Tibial nerve (tissue), 4 donors: ENCODE measurements around the gene TMEM97. TPM values are rescaled to one million over a fixed set of nuclear protein-coding genes. Genes with fewer than 3 reads are reported as not detected.

Source experiments
- DNase-seq, 2 donors: peaks; one replicate each; pipeline ENCODE4 v3.0.0-alpha.2; 2019; ENCODE audit warnings: low spot score in 2 of 2
- H3K27ac ChIP-seq, 4 donors: fragments of 200-600 bp; sonication (generic) in 3 of 4; one replicate each; pipeline ENCODE4 v1.5.1; 2017 to 2019; ENCODE audit warnings: mild to moderate bottlenecking in 1 of 4
- H3K27me3 ChIP-seq, 2 donors: fragments of 200-600 bp; sonication (generic) in 1 of 2; one replicate each; pipeline versions ENCODE4 v1.5.1 to v1.6.0; 2017 to 2019
- H3K36me3 ChIP-seq, 3 donors: fragments of 200-600 bp; sonication (generic); one replicate each; pipeline ENCODE4 v1.5.1; 2018 to 2019
- H3K4me1 ChIP-seq, 4 donors: fragments of 200-600 bp; sonication (generic) in 3 of 4; one replicate each; pipeline ENCODE4 v1.5.1; 2017 to 2019
- H3K4me3 ChIP-seq, 4 donors: fragments of 200-600 bp; sonication (generic) in 3 of 4; one replicate each; pipeline ENCODE4 v1.5.1; 2017 to 2019; ENCODE audit warnings: mild to moderate bottlenecking in 1 of 4, moderate library complexity in 1 of 4
- H3K9me3 ChIP-seq, 4 donors: fragments of 200-600 bp; sonication (generic) in 3 of 4; one replicate each; pipeline ENCODE4 v1.5.1; 2017 to 2019
- CTCF ChIP-seq, 5 experiments: fragments of 200-600 bp in 3 of 5; fragments of 450-650 bp in 2 of 5; sonication (generic) in 3 of 5; IDR thresholded peaks; one replicate each; pipeline ENCODE4 v1.5.1; 2016 to 2019; ENCODE audit warnings: antibody characterized with exemption in 5 of 5, mild to moderate bottlenecking in 3 of 5, moderate library complexity in 2 of 5
- EP300 ChIP-seq, 2 donors: sonication (generic); formaldehyde crosslinking; IDR thresholded peaks; one replicate each; pipeline ENCODE4 v1.6.1; 2017; ENCODE audit warnings: antibody characterized with exemption in 2 of 2, mild to moderate bottlenecking in 1 of 2
- POLR2A ChIP-seq, 2 donors: fragments of 450-650 bp; IDR thresholded peaks; one replicate each; pipeline ENCODE4 v1.6.1; 2017; ENCODE audit warnings: antibody characterized with exemption in 2 of 2, mild to moderate bottlenecking in 2 of 2, moderate library complexity in 2 of 2
- WGBS, 2 donors: methylation state at CpG; one replicate each; pipeline ENCODE4 v1.1.5; 2018; 5-methylcytosine and 5-hydroxymethylcytosine counted together
- total RNA-seq, 4 donors: library from RNA; depleted of rRNA; stranded (reverse); fragments of >200 nt; gene quantifications; one replicate each; pipeline ENCODE4 v1.1.0, GENCODE V29; 2016

The TMEM97 gene
- total RNA-seq, 4 donors from 2014 or later = 8.1 to 20.2 (median 16.8) TPM

GRCh38 chr17:28334171-28334570 lies 15.2 kb downstream of the TMEM97 start:
- Histone ChIP-seq H3K9me3 (no peaks in the 10 kb centered on the region), H3K4me3 (peak overlapping the region; percentile 60 to 97 (median 78)), H3K27me3 (no peaks in the 10 kb centered on the region), H3K36me3 (peaks cover 0 to 37% (median 3%) of the 10 kb centered on the region in 3 donors), H3K4me1 (peaks cover 3 to 56% (median 21%) of the 10 kb centered on the region in 4 donors), H3K27ac (peak overlapping the region in 2 of 4 donors; percentile 94 to 98)
- no peak for DNase-seq
- 47 to 49% methylated on average over 6 of the region's 6 CpGs for WGBS, 2 donors
- TF ChIP-seq EP300 (IDR thresholded peaks at IDR 0.05) (no peak), POLR2A (IDR thresholded peaks at IDR 0.05) (no peak), CTCF (IDR thresholded peaks at IDR 0.05) (no peak)

- peaks cover 3 to 56% (median 21%) of the 10 kb centered on the region in 4 donors for H3K4me1 ChIP-seq
- DNase-seq = no peak
- H3K27me3 ChIP-seq = no peaks in the 10 kb centered on the region
- peak overlapping the region; percentile 60 to 97 (median 78) for H3K4me3 ChIP-seq
- 6 to 11% methylated on average over 15 to 18 of the region's 18 CpGs for whole genome bisulfite sequencing, 2 donors
- H3K36me3 ChIP-seq = peaks cover 0 to 37% (median 0%) of the 10 kb centered on the region in 3 donors
- TF ChIP-seq EP300 (IDR thresholded peaks at IDR 0.05) (no peak), CTCF (IDR thresholded peaks at IDR 0.05) (no peak), POLR2A (IDR thresholded peaks at IDR 0.05) (no peak)
- H3K9me3 ChIP-seq = no peaks in the 10 kb centered on the region
- peak overlapping the region; percentile 28 to 98 (median 96) for H3K27ac ChIP-seq
Measured at GRCh38 chr17:28334666-28335200, 15.7 kb downstream of the TMEM97 start.

GRCh38 chr17:28335201-28335958 lies 16.4 kb downstream of the TMEM97 start, which contains the start of the genes IFT20 and TNFAIP1:
Gene IFT20, minus strand, starts transcription at chr17:28335472. Its CDS starts 3,487 bp downstream, at chr17:28331985.
Gene TNFAIP1, plus strand, starts transcription at chr17:28335761. Its CDS starts 3,761 bp downstream, at chr17:28339522.
- Histone ChIP-seq H3K4me3 (peak within 1 kb of the TSS; percentile 60 to 97 (median 78)), H3K9me3 (no peaks in the 10 kb centered on the region), H3K27me3 (no peaks in the 10 kb centered on the region), H3K4me1 (peaks cover 3 to 56% (median 21%) of the 10 kb centered on the region in 4 donors), H3K27ac (peak within 1 kb of the TSS; percentile 89 to 99 (median 98)), H3K36me3 (peaks cover 0 to 38% (median under 1%) of the 10 kb centered on the region in 3 donors)
- 0 to 1% methylated on average over 25 to 58 of the region's 62 CpGs for WGBS, 2 donors
- DNase-seq = peak; percentile 95 to 97
- TF ChIP-seq CTCF (IDR thresholded peaks at IDR 0.05) = peak in 1 of 5 experiments; percentile 44
- peak; percentile 82 to 94 for TF ChIP-seq POLR2A (IDR thresholded peaks at IDR 0.05)
- TF ChIP-seq EP300 (IDR thresholded peaks at IDR 0.05) = peak; percentile 96 to 99

- Histone ChIP-seq H3K4me3 (peak overlapping the region; percentile 60 to 97 (median 78)), H3K36me3 (peaks cover 3 to 38% (median 4%) of the 10 kb centered on the region in 3 donors), H3K9me3 (no peaks in the 10 kb centered on the region), H3K4me1 (peaks cover 3 to 56% (median 21%) of the 10 kb centered on the region in 4 donors), H3K27me3 (no peaks in the 10 kb centered on the region), H3K27ac (peak overlapping the region; percentile 89 to 99 (median 98))
- 6 to 7% methylated on average over 29 of the region's 29 CpGs for WGBS, 2 donors
- TF ChIP-seq POLR2A (IDR thresholded peaks at IDR 0.05) (no peak), CTCF (IDR thresholded peaks at IDR 0.05) (no peak), EP300 (IDR thresholded peaks at IDR 0.05) (no peak)
- peak in 1 of 2 donors; percentile 33 for DNase-seq
Measured at GRCh38 chr17:28335959-28336871, 17.2 kb downstream of the TMEM97 start.
